Measurements from ENCODE around the gene LRRC3. TPM values are rescaled to one million over a fixed set of nuclear protein-coding genes. Genes with fewer than 3 reads are reported as not detected.

LRRC3 gene
- total RNA-seq, 1 experiment from 2014 or later: 4.7 TPM

DNA sequence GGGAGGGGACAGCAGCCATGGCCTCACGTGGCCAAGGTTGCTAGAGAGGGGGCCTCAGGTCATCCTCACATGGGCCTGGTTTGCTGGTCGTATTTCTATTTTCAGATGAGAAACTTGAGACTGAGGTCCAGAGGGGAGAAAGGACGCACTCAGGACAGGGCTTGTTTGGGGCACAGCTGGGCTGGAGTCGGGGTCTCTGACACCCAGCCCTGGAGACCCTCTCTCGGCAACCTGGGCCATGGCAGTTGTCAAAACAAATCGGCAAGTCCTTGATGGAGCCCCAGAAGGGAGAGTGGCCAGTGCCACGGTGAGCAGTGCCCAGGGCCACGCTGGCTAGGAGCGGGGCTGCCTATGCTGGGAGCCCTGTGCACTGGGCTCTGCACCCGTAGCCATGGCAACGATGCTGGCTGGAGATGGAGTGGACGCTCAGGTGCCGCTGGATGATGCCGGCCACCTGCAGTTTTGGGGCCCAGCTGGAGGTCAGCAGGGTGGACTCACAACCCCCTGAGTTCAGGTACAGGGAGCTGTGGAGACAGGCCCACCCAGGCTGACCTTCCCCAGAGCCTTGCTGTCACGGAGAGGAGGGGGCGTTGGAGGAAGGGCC is 11.1 kb downstream of the LRRC3 start:
- Histone ChIP-seq H3K4me1 (peaks cover 4% of the 10 kb centered on the region; the same call in 1 of the 2 replicates), H3K27me3 (replicated peaks; ENCODE audit: control insufficient read depth, insufficient read depth, low read length) (no peaks in the 10 kb centered on the region), H3K4me3 (ENCODE audit: low read depth, low read length) (no peak overlapping the region), H3K36me3 (ENCODE audit: control insufficient read depth, insufficient read depth, low read length) (no peaks in the 10 kb centered on the region), H3K9me3 (no peaks in the 10 kb centered on the region)
- no peaks in the 10 kb centered on the region for H3K36me3 Mint-ChIP-seq (ENCODE audit: insufficient read depth, unreplicated experiment)
- POLR2A ChIA-PET: no interaction called here
- TF ChIP-seq CTCF (IDR thresholded peaks at IDR 0.05; ENCODE audit: insufficient read depth in 1 of 2, low read depth in 1 of 2, low read length in 1 of 2, severe bottlenecking in 1 of 2, unreplicated experiment in 1 of 2): no peak
- CTCF ChIA-PET: no interaction called here
- H3K27me3 Mint-ChIP-seq (ENCODE audit: insufficient read depth, unreplicated experiment): no peaks in the 10 kb centered on the region
- H3K9me3 Mint-ChIP-seq (ENCODE audit: unreplicated experiment): peaks cover 9% of the 10 kb centered on the region
- no peak overlapping the region for H3K4me3 Mint-ChIP-seq (ENCODE audit: unreplicated experiment)
- DNase-seq: no peak
- intact Hi-C loops (cut with micrococcal nuclease; ENCODE audit: unreplicated experiment): no loop called here
- BruUV-seq (replicated peaks): no TSS peak
- no peak overlapping the region for H3K27ac Mint-ChIP-seq (ENCODE audit: unreplicated experiment)
- no peaks in the 10 kb centered on the region for H3K4me1 Mint-ChIP-seq (ENCODE audit: low read depth, unreplicated experiment)

- TF ChIP-seq CTCF (IDR thresholded peaks at IDR 0.05; ENCODE audit: insufficient read depth in 1 of 2, low read depth in 1 of 2, low read length in 1 of 2, severe bottlenecking in 1 of 2, unreplicated experiment in 1 of 2): no peak
- intact Hi-C loops (cut with micrococcal nuclease; ENCODE audit: unreplicated experiment): no loop called here
- Mint-ChIP-seq H3K9me3 (ENCODE audit: unreplicated experiment) (peaks cover 9% of the 10 kb centered on the region), H3K4me1 (ENCODE audit: low read depth, unreplicated experiment) (no peaks in the 10 kb centered on the region), H3K27ac (ENCODE audit: unreplicated experiment) (no peak overlapping the region), H3K36me3 (ENCODE audit: insufficient read depth, unreplicated experiment) (no peaks in the 10 kb centered on the region), H3K27me3 (ENCODE audit: insufficient read depth, unreplicated experiment) (no peaks in the 10 kb centered on the region), H3K4me3 (ENCODE audit: unreplicated experiment) (no peak overlapping the region)
- Histone ChIP-seq H3K27me3 (replicated peaks; ENCODE audit: control insufficient read depth, insufficient read depth, low read length) (no peaks in the 10 kb centered on the region), H3K9me3 (no peaks in the 10 kb centered on the region), H3K36me3 (ENCODE audit: control insufficient read depth, insufficient read depth, low read length) (no peaks in the 10 kb centered on the region), H3K4me1 (no peaks in the 10 kb centered on the region), H3K4me3 (ENCODE audit: low read depth, low read length) (no peak overlapping the region)
- POLR2A ChIA-PET: no interaction called here
- CTCF ChIA-PET: no interaction called here
- no TSS peak for BruUV-seq (replicated peaks)
- DNase-seq: no peak
Measured at GRCh38 chr21:44466996-44467858, 11.9 kb downstream of the LRRC3 start.

DNA sequence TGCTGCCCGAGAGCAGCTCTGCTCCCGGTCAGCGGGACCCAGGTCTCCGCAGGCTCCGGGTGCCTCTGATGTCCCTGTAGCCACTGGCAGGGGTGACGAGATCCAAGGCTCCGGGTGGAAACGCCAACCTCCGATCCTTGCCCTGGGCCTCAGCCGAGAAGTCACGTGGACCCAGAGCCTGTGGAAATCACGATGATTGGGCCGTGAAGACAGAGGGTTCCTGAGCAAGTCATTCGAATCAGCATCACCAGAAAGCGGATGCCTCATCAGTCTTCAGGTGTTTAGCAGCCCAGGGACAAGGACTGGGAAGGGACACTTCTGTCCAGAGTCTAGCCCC is 12.5 kb downstream of the LRRC3 start:
- Mint-ChIP-seq H3K4me3 (ENCODE audit: unreplicated experiment) (no peak overlapping the region), H3K27ac (ENCODE audit: unreplicated experiment) (no peak overlapping the region), H3K4me1 (ENCODE audit: low read depth, unreplicated experiment) (no peaks in the 10 kb centered on the region), H3K9me3 (ENCODE audit: unreplicated experiment) (peaks cover 9% of the 10 kb centered on the region), H3K27me3 (ENCODE audit: insufficient read depth, unreplicated experiment) (no peaks in the 10 kb centered on the region), H3K36me3 (ENCODE audit: insufficient read depth, unreplicated experiment) (no peaks in the 10 kb centered on the region)
- CTCF ChIA-PET: no interaction called here
- no peak for DNase-seq
- Histone ChIP-seq H3K4me1 (no peaks in the 10 kb centered on the region), H3K36me3 (ENCODE audit: control insufficient read depth, insufficient read depth, low read length) (no peaks in the 10 kb centered on the region), H3K27me3 (replicated peaks; ENCODE audit: control insufficient read depth, insufficient read depth, low read length) (no peaks in the 10 kb centered on the region), H3K9me3 (no peaks in the 10 kb centered on the region), H3K4me3 (ENCODE audit: low read depth, low read length) (no peak overlapping the region)
- POLR2A ChIA-PET: no interaction called here
- intact Hi-C loops (cut with micrococcal nuclease; ENCODE audit: unreplicated experiment): no loop called here
- BruUV-seq (replicated peaks): no TSS peak
- TF ChIP-seq CTCF (IDR thresholded peaks at IDR 0.05; ENCODE audit: insufficient read depth in 1 of 2, low read depth in 1 of 2, low read length in 1 of 2, severe bottlenecking in 1 of 2, unreplicated experiment in 1 of 2): no peak
